Measurements from ENCODE around the gene TRERF1.

Gene TRERF1

GRCh38 chr6:42259286-42259685 lies 192.4 kb downstream of the TRERF1 start:
- H3K36me3 Mint-ChIP-seq (ENCODE audit: low read depth): peaks cover 97% of the 10 kb centered on the region

DNA sequence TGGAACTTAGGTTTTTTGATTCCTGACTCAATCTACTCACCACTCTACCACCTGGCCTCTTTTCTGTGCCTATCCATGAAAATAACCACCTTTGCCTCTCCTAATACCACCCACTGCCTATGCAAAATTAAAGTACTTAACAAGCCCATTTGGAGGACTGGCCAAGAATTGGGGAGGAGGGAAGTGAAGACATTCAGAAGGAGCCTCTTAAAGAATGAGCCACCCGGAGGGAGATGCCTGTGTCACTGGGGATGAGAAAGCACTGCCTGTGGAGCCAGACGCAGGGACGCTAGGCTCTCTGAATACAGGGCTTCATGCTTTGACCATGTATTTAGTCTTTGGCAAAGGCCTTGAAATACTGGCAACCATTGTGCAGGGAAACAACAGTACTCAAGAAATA lies 194.1 kb downstream of the TRERF1 start:
- Mint-ChIP-seq H3K36me3 (ENCODE audit: low read depth) (peaks cover 100% of the 10 kb centered on the region), H3K27ac (no peak overlapping the region)
- intact Hi-C loops (cut with micrococcal nuclease): no loop called here

More at GRCh38 chr6:42259286-42259685, 192.4 kb downstream of the TRERF1 start:
- Mint-ChIP-seq H3K27ac (no peak overlapping the region), H3K4me3 (no peak overlapping the region), H3K4me1 (ENCODE audit: low read depth) (peaks cover 11% of the 10 kb centered on the region), H3K9me3 (no peaks in the 10 kb centered on the region), H3K27me3 (no peaks in the 10 kb centered on the region)
- intact Hi-C loops (cut with micrococcal nuclease): no loop called here

GRCh38 chr6:42257063-42257462 lies 194.7 kb downstream of the TRERF1 start:
- Mint-ChIP-seq H3K36me3 (ENCODE audit: low read depth) (peaks cover 100% of the 10 kb centered on the region), H3K4me1 (ENCODE audit: low read depth) (peaks cover 26% of the 10 kb centered on the region), H3K27ac (no peak overlapping the region), H3K9me3 (no peaks in the 10 kb centered on the region), H3K27me3 (no peaks in the 10 kb centered on the region), H3K4me3 (no peak overlapping the region)
- intact Hi-C loops (cut with micrococcal nuclease): no loop called here

More for the DNA sequence above, 194.1 kb downstream of the TRERF1 start:
- Mint-ChIP-seq H3K9me3 (no peaks in the 10 kb centered on the region), H3K4me3 (no peak overlapping the region), H3K27me3 (no peaks in the 10 kb centered on the region), H3K4me1 (ENCODE audit: low read depth) (peaks cover 25% of the 10 kb centered on the region)

GRCh38 chr6:42255050-42255449 lies 196.7 kb downstream of the TRERF1 start:
- Mint-ChIP-seq H3K27ac (no peak overlapping the region), H3K4me3 (no peak overlapping the region), H3K27me3 (no peaks in the 10 kb centered on the region), H3K36me3 (ENCODE audit: low read depth) (peaks cover 100% of the 10 kb centered on the region), H3K4me1 (ENCODE audit: low read depth) (peaks cover 23% of the 10 kb centered on the region), H3K9me3 (no peaks in the 10 kb centered on the region)
- intact Hi-C loops (cut with micrococcal nuclease): no loop called here

GRCh38 chr6:42254505-42254904 lies 197.2 kb downstream of the TRERF1 start:
- intact Hi-C loops (cut with micrococcal nuclease): no loop called here
- Mint-ChIP-seq H3K9me3 (no peaks in the 10 kb centered on the region), H3K27me3 (no peaks in the 10 kb centered on the region), H3K4me1 (ENCODE audit: low read depth) (peaks cover 23% of the 10 kb centered on the region), H3K4me3 (no peak overlapping the region), H3K36me3 (ENCODE audit: low read depth) (peaks cover 99% of the 10 kb centered on the region), H3K27ac (no peak overlapping the region)

DNA sequence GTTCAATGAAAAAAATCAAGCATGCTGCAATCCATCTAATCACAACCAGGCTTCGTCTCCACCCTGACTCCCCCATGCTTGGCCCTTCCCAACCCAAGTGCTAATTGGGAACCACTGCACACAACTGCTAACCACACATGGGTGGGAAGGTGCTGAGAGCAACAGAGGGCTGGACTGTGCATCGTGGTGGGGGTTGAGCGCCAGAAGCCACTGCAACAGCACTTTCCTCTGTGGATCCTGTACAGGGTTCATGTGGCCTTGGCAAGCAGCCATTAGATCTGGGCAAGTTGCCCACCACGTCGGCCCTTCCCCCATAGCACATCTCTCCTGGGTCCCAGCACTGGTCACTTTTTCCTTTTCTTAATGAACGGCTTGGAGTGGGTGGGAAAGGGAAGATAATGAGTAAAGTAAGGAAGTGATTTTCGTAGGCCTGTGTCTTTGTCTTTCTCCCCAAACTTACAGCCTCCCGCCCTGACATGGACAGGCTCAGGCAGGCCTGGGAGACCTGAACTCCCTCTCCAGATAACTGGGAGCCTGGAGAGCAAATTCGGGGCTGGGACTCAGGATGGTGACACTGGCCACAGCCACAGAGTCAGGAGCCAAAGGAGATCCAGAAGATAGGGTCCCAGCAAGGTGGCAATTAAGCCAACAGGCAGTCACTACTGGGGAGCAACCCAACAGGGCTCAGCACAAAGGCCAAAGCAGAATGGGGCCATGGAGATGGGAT lies 199.7 kb downstream of the TRERF1 start:
- peaks cover 96% of the 10 kb centered on the region for H3K36me3 Mint-ChIP-seq (ENCODE audit: low read depth)
- H3K27ac Mint-ChIP-seq: no peak overlapping the region
- H3K4me1 Mint-ChIP-seq (ENCODE audit: low read depth): peaks cover 23% of the 10 kb centered on the region
- intact Hi-C loops (cut with micrococcal nuclease): no loop called here
- no peak overlapping the region for H3K4me3 Mint-ChIP-seq
- H3K9me3 Mint-ChIP-seq: no peaks in the 10 kb centered on the region
- H3K27me3 Mint-ChIP-seq: no peaks in the 10 kb centered on the region

- Mint-ChIP-seq H3K4me3 (no peak overlapping the region), H3K36me3 (ENCODE audit: low read depth) (peaks cover 96% of the 10 kb centered on the region), H3K9me3 (no peaks in the 10 kb centered on the region), H3K27me3 (no peaks in the 10 kb centered on the region), H3K27ac (no peak overlapping the region), H3K4me1 (ENCODE audit: low read depth) (peaks cover 23% of the 10 kb centered on the region)
- intact Hi-C loops (cut with micrococcal nuclease): no loop called here
Observed at GRCh38 chr6:42251500-42251899, 200.2 kb downstream of the TRERF1 start.

- H3K27ac Mint-ChIP-seq: no peak overlapping the region
- no peaks in the 10 kb centered on the region for H3K9me3 Mint-ChIP-seq
- H3K36me3 Mint-ChIP-seq (ENCODE audit: low read depth): peaks cover 95% of the 10 kb centered on the region
- H3K27me3 Mint-ChIP-seq: no peaks in the 10 kb centered on the region
- intact Hi-C loops (cut with micrococcal nuclease): no loop called here
- H3K4me1 Mint-ChIP-seq (ENCODE audit: low read depth): peaks cover 23% of the 10 kb centered on the region
- H3K4me3 Mint-ChIP-seq: no peak overlapping the region
Observed at GRCh38 chr6:42250274-42250931, 201.3 kb downstream of the TRERF1 start.

- no peak overlapping the region for H3K4me3 Mint-ChIP-seq
- H3K4me1 Mint-ChIP-seq (ENCODE audit: low read depth): peaks cover 23% of the 10 kb centered on the region
- no peaks in the 10 kb centered on the region for H3K27me3 Mint-ChIP-seq
- H3K36me3 Mint-ChIP-seq (ENCODE audit: low read depth): peaks cover 95% of the 10 kb centered on the region
- intact Hi-C loops (cut with micrococcal nuclease): no loop called here
- H3K9me3 Mint-ChIP-seq: no peaks in the 10 kb centered on the region
- no peak overlapping the region for H3K27ac Mint-ChIP-seq
Observed at GRCh38 chr6:42249279-42249678, 202.4 kb downstream of the TRERF1 start.

- no peaks in the 10 kb centered on the region for H3K4me1 Mint-ChIP-seq (ENCODE audit: low read depth)
- peaks cover 93% of the 10 kb centered on the region for H3K36me3 Mint-ChIP-seq (ENCODE audit: low read depth)
- H3K27me3 Mint-ChIP-seq: no peaks in the 10 kb centered on the region
- H3K4me3 Mint-ChIP-seq: no peak overlapping the region
- no peaks in the 10 kb centered on the region for H3K9me3 Mint-ChIP-seq
- no peak overlapping the region for H3K27ac Mint-ChIP-seq
- intact Hi-C loops (cut with micrococcal nuclease): no loop called here
Observed at GRCh38 chr6:42243046-42243445, 208.7 kb downstream of the TRERF1 start.

DNA sequence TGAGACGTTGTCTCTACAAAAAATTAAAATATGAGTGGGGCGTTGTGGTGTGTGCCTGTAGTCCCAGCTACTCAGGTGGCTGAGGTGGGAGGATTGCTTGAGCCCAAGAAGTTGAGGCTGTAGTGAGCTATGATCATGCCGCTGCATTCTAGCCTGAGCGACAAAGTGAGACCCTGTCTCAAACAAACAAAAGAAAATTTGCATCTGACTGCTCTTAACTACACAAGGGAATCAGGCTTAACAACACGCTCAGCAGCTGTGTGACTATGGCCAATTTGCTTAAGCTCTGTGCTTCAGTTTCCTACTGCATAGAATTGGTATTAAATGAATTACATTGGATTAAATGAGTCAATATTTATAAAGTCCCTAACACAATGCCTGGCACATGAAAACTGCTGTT lies 209.8 kb downstream of the TRERF1 start:
- Mint-ChIP-seq H3K27ac (no peak overlapping the region), H3K4me3 (no peak overlapping the region), H3K27me3 (no peaks in the 10 kb centered on the region), H3K4me1 (ENCODE audit: low read depth) (no peaks in the 10 kb centered on the region), H3K36me3 (ENCODE audit: low read depth) (peaks cover 94% of the 10 kb centered on the region), H3K9me3 (no peaks in the 10 kb centered on the region)
- intact Hi-C loops (cut with micrococcal nuclease): no loop called here

- no peaks in the 10 kb centered on the region for H3K27me3 Mint-ChIP-seq
- no peak overlapping the region for H3K4me3 Mint-ChIP-seq
- H3K27ac Mint-ChIP-seq: no peak overlapping the region
- intact Hi-C loops (cut with micrococcal nuclease): no loop called here
- no peaks in the 10 kb centered on the region for H3K4me1 Mint-ChIP-seq (ENCODE audit: low read depth)
- H3K36me3 Mint-ChIP-seq (ENCODE audit: low read depth): peaks cover 95% of the 10 kb centered on the region
- no peaks in the 10 kb centered on the region for H3K9me3 Mint-ChIP-seq
Observed at GRCh38 chr6:42239736-42240375, 211.9 kb downstream of the TRERF1 start.

- no peaks in the 10 kb centered on the region for H3K9me3 Mint-ChIP-seq
- no peaks in the 10 kb centered on the region for H3K27me3 Mint-ChIP-seq
- H3K27ac Mint-ChIP-seq: peak overlapping the region; percentile 4
- H3K36me3 Mint-ChIP-seq (ENCODE audit: low read depth): peaks cover 95% of the 10 kb centered on the region
- no peaks in the 10 kb centered on the region for H3K4me1 Mint-ChIP-seq (ENCODE audit: low read depth)
- intact Hi-C loops (cut with micrococcal nuclease): no loop called here
- no peak overlapping the region for H3K4me3 Mint-ChIP-seq
Observed at GRCh38 chr6:42239333-42239732, 212.4 kb downstream of the TRERF1 start.

GRCh38 chr6:42237857-42238256 lies 213.9 kb downstream of the TRERF1 start:
- Mint-ChIP-seq H3K36me3 (ENCODE audit: low read depth) (peaks cover 93% of the 10 kb centered on the region), H3K4me3 (no peak overlapping the region), H3K9me3 (no peaks in the 10 kb centered on the region), H3K27ac (no peak overlapping the region), H3K27me3 (no peaks in the 10 kb centered on the region), H3K4me1 (ENCODE audit: low read depth) (no peaks in the 10 kb centered on the region)
- intact Hi-C loops (cut with micrococcal nuclease): no loop called here

Measured in dendritic cell treated with granulocyte-macrophage colony-stimulating factor and Interleukin-4, amounts not matched to agents 40 ng/mL and 50 ng/mL, for 4 days (primary cell).